Measurements from ENCODE around the gene PEX7.

- no peak for TF ChIP-seq CTCF (IDR thresholded peaks at IDR 0.05)
- no peak for TF ChIP-seq ZFX (IDR thresholded peaks at IDR 0.05; ENCODE audit: borderline replicate concordance)
Measured at GRCh38 chr6:136864676-136865075, 42.3 kb downstream of the PEX7 start.
